K562 (cell line): ENCODE data around the gene TTC33. TPM values are rescaled to one million over a fixed set of nuclear protein-coding genes. Genes with fewer than 3 reads are reported as not detected.

ENCODE experiments used
- ATAC-seq: fragments of 200-7000 bp; cut with Tn5 transposase; 3 replicates; pipeline ENCODE4 v1.9.1; 2020; ENCODE audit warnings: moderate library complexity
- BruUV-seq: library from RNA; stranded (reverse); fragments of 400-500 nt; replicated peaks from 2 replicates; lab custom pipeline; 2021; lab: Mats Ljungman, UMichigan
- CTCF ChIA-PET: fragments of 300-600 bp; formaldehyde crosslinking; extraction: SDS; loops from one replicate; lab custom pipeline; 2021; ENCODE audit warnings: low intra/inter-chr PET ratio; lab: Yijun Ruan, JAX
- POLR2A ChIA-PET: fragments of 300-600, 350-650 bp; sonication (Branson Sonifier 250); formaldehyde crosslinking; extraction: SDS; loops from one replicate; lab custom pipeline; 2021; ENCODE audit warnings: antibody characterized with exemption, inconsistent platforms; lab: Yijun Ruan, JAX
- DNase-seq, 4 experiments: peaks; one replicate each; pipeline versions ENCODE4 v3.0.0 to v3.0.0-alpha.2; 2011 to 2018; ENCODE audit warnings: low spot score in 3 of 4, mixed read lengths in 3 of 4; ENCODE audit errors: extremely low read depth in 1 of 4
- FAIRE-seq: peaks from 2 replicates; lab custom pipeline; 2011; peaks lifted over from hg19 to GRCh38; lab: Jason Lieb, UNC
- H2AFZ ChIP-seq: 2 replicates; pipeline ENCODE4 v1.6.0; 2011; ENCODE audit warnings: low read depth, low read length, control low read depth, inconsistent platforms
- H3K27ac ChIP-seq: fragments of 200-600 bp; 3 replicates; pipeline ENCODE4 v1.8.0; 2011; ENCODE audit warnings: low read depth, mild to moderate bottlenecking, control low read depth, inconsistent platforms, low read length, moderate library complexity, mixed read lengths; ENCODE audit errors: extremely low read depth
- H3K27me3 ChIP-seq, 2 experiments: fragments of 300-600 bp in 1 of 2; 2 replicates in 1 of 2; 3 replicates in 1 of 2; pipeline versions ENCODE4 v1.6.0 to v1.8.0; 2011; ENCODE audit warnings: inconsistent platforms in 2 of 2, low read length in 2 of 2, mild to moderate bottlenecking in 1 of 2, mixed read lengths in 1 of 2, moderate library complexity in 1 of 2; ENCODE audit not compliant: control insufficient read depth in 2 of 2, insufficient read depth in 2 of 2
- H3K36me3 ChIP-seq: fragments of 300-600 bp; 3 replicates; pipeline ENCODE4 v1.8.0; 2011; ENCODE audit warnings: mild to moderate bottlenecking, low read length, inconsistent platforms; ENCODE audit not compliant: control insufficient read depth, insufficient read depth
- H3K4me1 ChIP-seq, 2 experiments: fragments of 200-600 bp in 1 of 2; replicated peaks in 1 of 2; 2 replicates in 1 of 2; 3 replicates in 1 of 2; pipeline versions ENCODE4 v1.5.1 to v1.8.0; 2011; ENCODE audit warnings: inconsistent platforms in 2 of 2, low read length in 2 of 2, mild to moderate bottlenecking in 1 of 2, mixed read lengths in 1 of 2, moderate library complexity in 1 of 2; ENCODE audit not compliant: control insufficient read depth in 2 of 2, insufficient read depth in 2 of 2
- H3K4me2 ChIP-seq: 2 replicates; pipeline ENCODE4 v1.6.1; 2011; ENCODE audit warnings: low read length, control low read depth, inconsistent platforms, mixed read lengths; ENCODE audit not compliant: insufficient read depth
- H3K4me3 ChIP-seq: fragments of 200-600 bp; sonication (generic), shearing (Covaris generic); 2 replicates; pipeline ENCODE4 v1.5.1; 2016; ENCODE audit warnings: control low read depth, inconsistent platforms
- H3K79me2 ChIP-seq: fragments of 200-600 bp; 3 replicates; pipeline ENCODE4 v1.8.0; 2011; ENCODE audit warnings: low read length, inconsistent platforms; ENCODE audit not compliant: control insufficient read depth, insufficient read depth
- H3K9ac ChIP-seq, 2 experiments: 2 replicates each; pipeline versions ENCODE4 v1.6.0 to v1.6.1; 2011; ENCODE audit warnings: low read depth in 2 of 2, low read length in 2 of 2, control low read depth in 1 of 2, inconsistent platforms in 1 of 2, mild to moderate bottlenecking in 1 of 2, mixed read lengths in 1 of 2; ENCODE audit not compliant: insufficient read depth in 1 of 2
- H3K9me1 ChIP-seq: one replicate; pipeline ENCODE4 v1.6.0; 2011; ENCODE audit warnings: inconsistent platforms, mild to moderate bottlenecking, low read length, moderate library complexity; ENCODE audit not compliant: control insufficient read depth, insufficient read depth
- H3K9me3 ChIP-seq: replicated peaks from 2 replicates; pipeline ENCODE4 v1.5.1; 2011; ENCODE audit warnings: low read depth, low read length, inconsistent platforms; ENCODE audit not compliant: control insufficient read depth, insufficient read depth
- H4K20me1 ChIP-seq: replicated peaks from 2 replicates; pipeline ENCODE4 v1.6.1; 2011; ENCODE audit warnings: low read length, inconsistent platforms, mixed read lengths; ENCODE audit not compliant: control insufficient read depth, insufficient read depth
- ATF4 ChIP-seq: fragments of 450-650 bp; formaldehyde crosslinking; IDR thresholded peaks from 2 replicates; pipeline ENCODE4 v1.4.0; 2022; ENCODE audit warnings: mild to moderate bottlenecking, moderate library complexity
- CBFA2T3 ChIP-seq: fragments of 450-650 bp; IDR thresholded peaks from 2 replicates; pipeline ENCODE4 v1.6.1; 2017
- CREB3 ChIP-seq: fragments of 450-650 bp; conservative IDR thresholded peaks from 2 replicates; pipeline ENCODE4 v1.6.1; 2016; ENCODE audit warnings: missing genetic modification characterization, low read depth, mild to moderate bottlenecking, missing compliant biosample characterization, moderate library complexity
- HMBOX1 ChIP-seq: sonication (generic); IDR thresholded peaks from 2 replicates; pipeline ENCODE4 v1.6.1; 2016
- MTA1 ChIP-seq: fragments of 450-650 bp; IDR thresholded peaks from 2 replicates; pipeline ENCODE4 v1.6.1; 2017; ENCODE audit warnings: borderline replicate concordance
- MTA2 ChIP-seq: fragments of 450-650 bp; IDR thresholded peaks from 2 replicates; pipeline ENCODE4 v1.6.1; 2016; ENCODE audit warnings: low read depth
- ZBTB17 ChIP-seq: fragments of 450-650 bp; formaldehyde crosslinking; IDR thresholded peaks from 2 replicates; pipeline ENCODE4 v1.4.0; 2020; ENCODE audit warnings: mild to moderate bottlenecking
- ZNF133 ChIP-seq: fragments of 250-450 bp; sonication (Bioruptor Pico); IDR thresholded peaks from 2 replicates; pipeline ENCODE4 v1.4.0; 2020; ENCODE audit warnings: mild to moderate bottlenecking
- ZNF57 ChIP-seq: fragments of 450-650 bp; formaldehyde crosslinking; IDR thresholded peaks from 2 replicates; pipeline ENCODE4 v1.4.0; 2020; ENCODE audit warnings: mild to moderate bottlenecking, moderate library complexity
- in situ Hi-C: fragments of 300-500 bp; cut with MboI; formaldehyde crosslinking; loops from 4 replicates; pipeline ENCODE4 v1.15.0; 2018; ENCODE audit warnings: inconsistent platforms, mixed read lengths
- intact Hi-C: fragments of 100-400 bp; cut with micrococcal nuclease; formaldehyde crosslinking; loops from 2 replicates; pipeline ENCODE4 v1.14.2; 2022
- polyA plus RNA-seq, 8 experiments: library from polyadenylated mRNA; depleted of rRNA in 4 of 8; stranded (reverse) in 5 of 8; unstranded in 3 of 8; fragments of >200 nt; fragmentation: Nextera tagmentation in 2 of 8; fragmentation: Illumina TruSeq in 1 of 8; extraction: Ambion mirVana in 2 of 8; extraction: Trizol in 1 of 8; gene quantifications; 2 replicates each; pipeline versions ENCODE4 v1.2.1 to v1.2.3, GENCODE V29; 2011 to 2014; ENCODE audit warnings: inconsistent platforms in 1 of 8, missing spikeins in 1 of 8
- total RNA-seq, 7 experiments: library from RNA; depleted of rRNA in 6 of 7; stranded (reverse); fragments of >200 nt in 6 of 7; fragmentation: Illumina TruSeq in 2 of 7; extraction: Trizol in 2 of 7; gene quantifications; 2 replicates each; pipeline versions ENCODE4 v1.2.1 to v1.2.3, GENCODE V29; 2011 to 2021; ENCODE audit warnings: low replicate concordance in 1 of 7

The TTC33 gene
- total and polyA plus RNA-seq, 9 of the 15 experiments (the other 6 are each of a cell fraction or from before 2014, with no cell fraction given): 11.5 to 24.9 (median 21.1) TPM

- POLR2A ChIA-PET: no interaction called here
- Histone ChIP-seq H3K4me3 (no peak overlapping the region), H4K20me1 (no peaks in the 10 kb centered on the region), H3K9me1 (no peaks in the 10 kb centered on the region), H3K36me3 (no peaks in the 10 kb centered on the region), H3K9me3 (no peaks in the 10 kb centered on the region), H3K27ac (no peak overlapping the region), H3K79me2 (no peaks in the 10 kb centered on the region), H3K27me3 (peaks cover 0 to 13% of the 10 kb centered on the region in 2 experiments; a peak in 2 of 5 replicates), H3K4me2 (no peak overlapping the region), H3K9ac (no peak overlapping the region), H3K4me1 (peaks cover 0 to 11% of the 10 kb centered on the region in 2 experiments; a peak in 2 of 5 replicates), H2AFZ (no peak overlapping the region)
- intact Hi-C loops (loop anchor here (5.0 to 10.0 kb wide), 2 partner anchors 240 to 1083 kb away; no protein-coding TSS in a partner anchor), in situ Hi-C loops (loop anchor here (25.0 kb wide), 1 partner anchor 748 kb away; no protein-coding TSS in a partner anchor)
- BruUV-seq: no TSS peak
- CTCF ChIA-PET: no interaction called here
- no peak for ATAC-seq
- DNase-seq: no peak
- no peak for TF ChIP-seq ZNF57 (CRISPR knock-in tag)
- no peak for TF ChIP-seq ZNF133 (CRISPR knock-in tag)
- TF ChIP-seq CBFA2T3: no peak
- no peak for TF ChIP-seq HMBOX1
- no peak for TF ChIP-seq MTA2
- TF ChIP-seq ATF4 (CRISPR knock-in tag): no peak
- TF ChIP-seq MTA1: no peak
- TF ChIP-seq ZBTB17 (CRISPR knock-in tag): no peak
- TF ChIP-seq CREB3 (tag): no peak
- no peak for FAIRE-seq
Observed at GRCh38 chr5:40685193-40685592, 70.6 kb downstream of the TTC33 start.
